Measurements from ENCODE around the gene OAS2. TPM values are rescaled to one million over a fixed set of nuclear protein-coding genes. Genes with fewer than 3 reads are reported as not detected.

Gene OAS2
- total and polyA plus RNA-seq, 10 of the 15 experiments (the other 5 are each of a cell fraction or from before 2014, with no cell fraction given) = 32.4 to 290 (median 90.2) TPM

DNA sequence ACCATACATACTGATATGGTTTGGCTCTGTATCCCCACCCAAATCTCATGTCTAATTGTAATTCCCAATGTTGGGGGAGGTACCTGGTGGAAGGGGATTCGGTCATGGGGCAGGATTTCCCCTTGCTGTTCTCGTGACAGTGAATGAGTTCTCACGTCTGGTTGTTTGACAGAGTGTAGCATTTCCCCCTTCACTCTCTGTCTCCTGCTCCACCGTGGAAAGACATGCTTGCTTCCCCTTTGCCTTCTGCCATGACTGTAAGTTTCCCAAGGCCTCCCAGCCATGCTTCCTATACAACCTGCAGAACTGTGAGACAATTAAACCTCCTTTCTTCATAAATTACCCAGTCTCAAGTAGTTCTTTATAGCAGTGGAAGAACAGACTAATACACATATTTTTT, 49.4 kb downstream of the OAS2 start:
- no peak for FAIRE-seq
- H3K4me3 ChIP-seq = no peak overlapping the region
- H4K20me1 ChIP-seq (ENCODE audit: control insufficient read depth, insufficient read depth) = no peaks in the 10 kb centered on the region
- intact Hi-C loops (cut with micrococcal nuclease; ENCODE audit: unreplicated experiment) = no loop called here
- SMC1A ChIA-PET (ENCODE audit: uncharacterized antibody, unreplicated experiment) = interaction anchor here (1.1 kb wide), 1 partner anchor 127 kb away, joined by 3 read pairs; no protein-coding TSS in a partner anchor
- CTCF ChIA-PET = no interaction called here
- no peak overlapping the region for H3K9ac ChIP-seq (ENCODE audit: control insufficient read depth, insufficient read depth, low read length)
- no peaks in the 10 kb centered on the region for H3K79me2 ChIP-seq (ENCODE audit: control insufficient read depth, insufficient read depth, low read length)
- H3K4me1 ChIP-seq (ENCODE audit: control insufficient read depth, insufficient read depth, low read length) = no peaks in the 10 kb centered on the region
- H2AFZ ChIP-seq (ENCODE audit: control insufficient read depth, low read depth, low read length) = no peak overlapping the region
- no TSS peak for BruUV-seq (replicated peaks)
- H3K27ac ChIP-seq (ENCODE audit: control insufficient read depth, insufficient read depth) = no peak overlapping the region
- no peak for DNase-seq (ENCODE audit: low read depth, low spot score)
- H3K4me2 ChIP-seq (ENCODE audit: control insufficient read depth, insufficient read depth) = no peak overlapping the region
- WGBS (ENCODE audit: insufficient coverage, insufficient replicate concordance, low lambda C conversion rate, missing lambda C conversion rate) = 11% methylated on average over 4 of the region's 4 CpGs
- H3K36me3 ChIP-seq (ENCODE audit: control insufficient read depth in 2 of 2, insufficient read depth in 2 of 2, low read length in 1 of 2) = no peaks in the 10 kb centered on the region
- RAD21 ChIA-PET (ENCODE audit: unreplicated experiment) = no interaction called here
- POLR2A ChIA-PET = no interaction called here
- H3K27me3 ChIP-seq (replicated peaks in 1 of 2; ENCODE audit: control insufficient read depth in 2 of 2, insufficient read depth in 2 of 2, low read length in 1 of 2) = no peaks in the 10 kb centered on the region
- no peaks in the 10 kb centered on the region for H3K9me3 ChIP-seq (replicated peaks; ENCODE audit: control insufficient read depth, insufficient read depth, low read length)
- in situ Hi-C loops (cut with MboI) = no loop called here
- ATAC-seq = 0 out of 3 replicates have a peak, but pooled peaks have one; percentile 23
- TF ChIP-seq, protein P1, sequence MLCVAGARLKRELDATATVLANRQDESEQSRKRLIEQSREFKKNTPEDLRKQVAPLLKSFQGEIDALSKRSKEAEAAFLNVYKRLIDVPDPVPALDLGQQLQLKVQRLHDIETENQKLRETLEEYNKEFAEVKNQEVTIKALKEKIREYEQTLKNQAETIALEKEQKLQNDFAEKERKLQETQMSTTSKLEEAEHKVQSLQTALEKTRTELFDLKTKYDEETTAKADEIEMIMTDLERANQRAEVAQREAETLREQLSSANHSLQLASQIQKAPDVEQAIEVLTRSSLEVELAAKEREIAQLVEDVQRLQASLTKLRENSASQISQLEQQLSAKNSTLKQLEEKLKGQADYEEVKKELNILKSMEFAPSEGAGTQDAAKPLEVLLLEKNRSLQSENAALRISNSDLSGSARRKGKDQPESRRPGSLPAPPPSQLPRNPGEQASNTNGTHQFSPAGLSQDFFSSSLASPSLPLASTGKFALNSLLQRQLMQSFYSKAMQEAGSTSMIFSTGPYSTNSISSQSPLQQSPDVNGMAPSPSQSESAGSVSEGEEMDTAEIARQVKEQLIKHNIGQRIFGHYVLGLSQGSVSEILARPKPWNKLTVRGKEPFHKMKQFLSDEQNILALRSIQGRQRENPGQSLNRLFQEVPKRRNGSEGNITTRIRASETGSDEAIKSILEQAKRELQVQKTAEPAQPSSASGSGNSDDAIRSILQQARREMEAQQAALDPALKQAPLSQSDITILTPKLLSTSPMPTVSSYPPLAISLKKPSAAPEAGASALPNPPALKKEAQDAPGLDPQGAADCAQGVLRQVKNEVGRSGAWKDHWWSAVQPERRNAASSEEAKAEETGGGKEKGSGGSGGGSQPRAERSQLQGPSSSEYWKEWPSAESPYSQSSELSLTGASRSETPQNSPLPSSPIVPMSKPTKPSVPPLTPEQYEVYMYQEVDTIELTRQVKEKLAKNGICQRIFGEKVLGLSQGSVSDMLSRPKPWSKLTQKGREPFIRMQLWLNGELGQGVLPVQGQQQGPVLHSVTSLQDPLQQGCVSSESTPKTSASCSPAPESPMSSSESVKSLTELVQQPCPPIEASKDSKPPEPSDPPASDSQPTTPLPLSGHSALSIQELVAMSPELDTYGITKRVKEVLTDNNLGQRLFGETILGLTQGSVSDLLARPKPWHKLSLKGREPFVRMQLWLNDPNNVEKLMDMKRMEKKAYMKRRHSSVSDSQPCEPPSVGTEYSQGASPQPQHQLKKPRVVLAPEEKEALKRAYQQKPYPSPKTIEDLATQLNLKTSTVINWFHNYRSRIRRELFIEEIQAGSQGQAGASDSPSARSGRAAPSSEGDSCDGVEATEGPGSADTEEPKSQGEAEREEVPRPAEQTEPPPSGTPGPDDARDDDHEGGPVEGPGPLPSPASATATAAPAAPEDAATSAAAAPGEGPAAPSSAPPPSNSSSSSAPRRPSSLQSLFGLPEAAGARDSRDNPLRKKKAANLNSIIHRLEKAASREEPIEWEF (IDR thresholded peaks at IDR 0.05; ENCODE audit: insufficient replicate concordance, low read depth, low read length) = no peak
- TF ChIP-seq YY1 (IDR thresholded peaks at IDR 0.05; ENCODE audit: low read depth, low read length) = no peak
- TF ChIP-seq, protein P2, sequence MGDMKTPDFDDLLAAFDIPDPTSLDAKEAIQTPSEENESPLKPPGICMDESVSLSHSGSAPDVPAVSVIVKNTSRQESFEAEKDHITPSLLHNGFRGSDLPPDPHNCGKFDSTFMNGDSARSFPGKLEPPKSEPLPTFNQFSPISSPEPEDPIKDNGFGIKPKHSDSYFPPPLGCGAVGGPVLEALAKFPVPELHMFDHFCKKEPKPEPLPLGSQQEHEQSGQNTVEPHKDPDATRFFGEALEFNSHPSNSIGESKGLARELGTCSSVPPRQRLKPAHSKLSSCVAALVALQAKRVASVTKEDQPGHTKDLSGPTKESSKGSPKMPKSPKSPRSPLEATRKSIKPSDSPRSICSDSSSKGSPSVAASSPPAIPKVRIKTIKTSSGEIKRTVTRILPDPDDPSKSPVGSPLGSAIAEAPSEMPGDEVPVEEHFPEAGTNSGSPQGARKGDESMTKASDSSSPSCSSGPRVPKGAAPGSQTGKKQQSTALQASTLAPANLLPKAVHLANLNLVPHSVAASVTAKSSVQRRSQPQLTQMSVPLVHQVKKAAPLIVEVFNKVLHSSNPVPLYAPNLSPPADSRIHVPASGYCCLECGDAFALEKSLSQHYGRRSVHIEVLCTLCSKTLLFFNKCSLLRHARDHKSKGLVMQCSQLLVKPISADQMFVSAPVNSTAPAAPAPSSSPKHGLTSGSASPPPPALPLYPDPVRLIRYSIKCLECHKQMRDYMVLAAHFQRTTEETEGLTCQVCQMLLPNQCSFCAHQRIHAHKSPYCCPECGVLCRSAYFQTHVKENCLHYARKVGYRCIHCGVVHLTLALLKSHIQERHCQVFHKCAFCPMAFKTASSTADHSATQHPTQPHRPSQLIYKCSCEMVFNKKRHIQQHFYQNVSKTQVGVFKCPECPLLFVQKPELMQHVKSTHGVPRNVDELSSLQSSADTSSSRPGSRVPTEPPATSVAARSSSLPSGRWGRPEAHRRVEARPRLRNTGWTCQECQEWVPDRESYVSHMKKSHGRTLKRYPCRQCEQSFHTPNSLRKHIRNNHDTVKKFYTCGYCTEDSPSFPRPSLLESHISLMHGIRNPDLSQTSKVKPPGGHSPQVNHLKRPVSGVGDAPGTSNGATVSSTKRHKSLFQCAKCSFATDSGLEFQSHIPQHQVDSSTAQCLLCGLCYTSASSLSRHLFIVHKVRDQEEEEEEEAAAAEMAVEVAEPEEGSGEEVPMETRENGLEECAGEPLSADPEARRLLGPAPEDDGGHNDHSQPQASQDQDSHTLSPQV (IDR thresholded peaks at IDR 0.05) = no peak
- no peak for TF ChIP-seq PAX5 (IDR thresholded peaks at IDR 0.05; ENCODE audit: borderline replicate concordance, low read depth, low read length)
- TF ChIP-seq, protein P3, sequence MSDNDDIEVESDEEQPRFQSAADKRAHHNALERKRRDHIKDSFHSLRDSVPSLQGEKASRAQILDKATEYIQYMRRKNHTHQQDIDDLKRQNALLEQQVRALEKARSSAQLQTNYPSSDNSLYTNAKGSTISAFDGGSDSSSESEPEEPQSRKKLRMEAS (IDR thresholded peaks at IDR 0.05; ENCODE audit: low read depth, low read length) = no peak
- TF ChIP-seq, protein P4, sequence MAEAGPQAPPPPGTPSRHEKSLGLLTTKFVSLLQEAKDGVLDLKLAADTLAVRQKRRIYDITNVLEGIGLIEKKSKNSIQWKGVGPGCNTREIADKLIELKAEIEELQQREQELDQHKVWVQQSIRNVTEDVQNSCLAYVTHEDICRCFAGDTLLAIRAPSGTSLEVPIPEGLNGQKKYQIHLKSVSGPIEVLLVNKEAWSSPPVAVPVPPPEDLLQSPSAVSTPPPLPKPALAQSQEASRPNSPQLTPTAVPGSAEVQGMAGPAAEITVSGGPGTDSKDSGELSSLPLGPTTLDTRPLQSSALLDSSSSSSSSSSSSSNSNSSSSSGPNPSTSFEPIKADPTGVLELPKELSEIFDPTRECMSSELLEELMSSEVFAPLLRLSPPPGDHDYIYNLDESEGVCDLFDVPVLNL (IDR thresholded peaks at IDR 0.05; ENCODE audit: low read depth, low read length) = no peak
- TF ChIP-seq, protein P5, sequence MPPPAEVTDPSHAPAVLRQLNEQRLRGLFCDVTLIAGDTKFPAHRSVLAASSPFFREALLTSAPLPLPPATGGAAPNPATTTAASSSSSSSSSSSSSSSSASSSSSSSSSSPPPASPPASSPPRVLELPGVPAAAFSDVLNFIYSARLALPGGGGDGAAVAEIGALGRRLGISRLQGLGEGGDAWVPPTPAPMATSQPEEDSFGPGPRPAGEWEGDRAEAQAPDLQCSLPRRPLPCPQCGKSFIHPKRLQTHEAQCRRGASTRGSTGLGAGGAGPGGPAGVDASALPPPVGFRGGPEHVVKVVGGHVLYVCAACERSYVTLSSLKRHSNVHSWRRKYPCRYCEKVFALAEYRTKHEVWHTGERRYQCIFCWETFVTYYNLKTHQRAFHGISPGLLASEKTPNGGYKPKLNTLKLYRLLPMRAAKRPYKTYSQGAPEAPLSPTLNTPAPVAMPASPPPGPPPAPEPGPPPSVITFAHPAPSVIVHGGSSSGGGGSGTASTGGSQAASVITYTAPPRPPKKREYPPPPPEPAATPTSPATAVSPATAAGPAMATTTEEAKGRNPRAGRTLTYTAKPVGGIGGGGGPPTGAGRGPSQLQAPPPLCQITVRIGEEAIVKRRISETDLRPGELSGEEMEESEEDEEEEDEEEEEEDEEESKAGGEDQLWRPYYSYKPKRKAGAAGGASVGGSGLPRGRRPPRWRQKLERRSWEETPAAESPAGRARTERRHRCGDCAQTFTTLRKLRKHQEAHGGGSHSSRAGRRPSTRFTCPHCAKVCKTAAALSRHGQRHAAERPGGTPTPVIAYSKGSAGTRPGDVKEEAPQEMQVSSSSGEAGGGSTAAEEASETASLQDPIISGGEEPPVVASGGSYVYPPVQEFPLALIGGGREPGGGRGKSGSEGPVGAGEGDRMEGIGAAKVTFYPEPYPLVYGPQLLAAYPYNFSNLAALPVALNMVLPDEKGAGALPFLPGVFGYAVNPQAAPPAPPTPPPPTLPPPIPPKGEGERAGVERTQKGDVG (CRISPR knock-in tag; IDR thresholded peaks at IDR 0.05) = no peak
